ENCODE measurements around the gene ANKRD34B.
"Not testable (repeated sequence)": the region's sequence is repeated elsewhere in the genome, so short reads cannot be mapped to it uniquely, and the experiment has no call there.

Gene ANKRD34B

GRCh38 chr5:80569961-80570786, at the start of gene ANKRD34B:
TSS of gene ANKRD34B (minus strand) at chr5:80570280. CDS start at chr5:80560019, 10,261 bp downstream.
- DNase-seq: peak; percentile 61

- no peak for DNase-seq
Measured at GRCh38 chr5:80619086-80619485, 49.0 kb upstream of the ANKRD34B start.

GRCh38 chr5:80618438-80618837, 48.4 kb upstream of the ANKRD34B start:
- DNase-seq: no peak

GRCh38 chr5:80615266-80615914, 45.3 kb upstream of the ANKRD34B start:
- no peak for DNase-seq

GRCh38 chr5:80609692-80610091, 39.6 kb upstream of the ANKRD34B start:
- no peak for DNase-seq

GRCh38 chr5:80608731-80609130, 38.7 kb upstream of the ANKRD34B start:
- DNase-seq: no peak

- no peak for DNase-seq
Measured at GRCh38 chr5:80607832-80608231, 37.8 kb upstream of the ANKRD34B start.

GRCh38 chr5:80607343-80607742, 37.3 kb upstream of the ANKRD34B start:
- DNase-seq: no peak

- peak; percentile 3 for DNase-seq
Measured at GRCh38 chr5:80600943-80601693, 31.0 kb upstream of the ANKRD34B start.

- DNase-seq: no peak
Measured at GRCh38 chr5:80597500-80597899, 27.4 kb upstream of the ANKRD34B start.

GRCh38 chr5:80594810-80595209, 24.7 kb upstream of the ANKRD34B start:
- no peak for DNase-seq

GRCh38 chr5:80592761-80593160, 22.7 kb upstream of the ANKRD34B start:
- no peak for DNase-seq

GRCh38 chr5:80592105-80592504, 22.0 kb upstream of the ANKRD34B start:
- DNase-seq: no peak

GRCh38 chr5:80591352-80591751, 21.3 kb upstream of the ANKRD34B start:
- DNase-seq: no peak

- DNase-seq: no peak
Measured at GRCh38 chr5:80590766-80591165, 20.7 kb upstream of the ANKRD34B start.

GRCh38 chr5:80588858-80589540, 18.9 kb upstream of the ANKRD34B start:
- no peak for DNase-seq

- DNase-seq: no peak
Measured at GRCh38 chr5:80584770-80585169, 14.7 kb upstream of the ANKRD34B start.

- DNase-seq: not testable (repeated sequence)
Measured at GRCh38 chr5:80580291-80580690, 10.2 kb upstream of the ANKRD34B start.

- DNase-seq: no peak
Measured at GRCh38 chr5:80579050-80579449, 9.0 kb upstream of the ANKRD34B start.

- no peak for DNase-seq
Measured at GRCh38 chr5:80577707-80578106, 7.6 kb upstream of the ANKRD34B start.

- peak; percentile 17 for DNase-seq
Measured at GRCh38 chr5:80576383-80576782, 6.3 kb upstream of the ANKRD34B start.

GRCh38 chr5:80573062-80573461, 3.0 kb upstream of the ANKRD34B start:
- no peak for DNase-seq

Data from activated CD4-positive, alpha-beta T cell treated with anti-CD3 and anti-CD28 coated beads, Interleukin-2, Interleukin-6, amounts not matched to agents 100 ng/mL and 50 ng/mL, durations not matched to agents 16 hours and 8 hours (primary cell).